HG03025 (cell line): ENCODE results near the gene POC1B.

Experiments
- ATAC-seq: cut with Tn5 transposase; IDR thresholded peaks from one replicate; pipeline ENCODE4 v1.9.1; 2021; ENCODE audit warnings: mild to moderate bottlenecking, moderate library complexity; ENCODE audit not compliant: unreplicated experiment, low FRiP score

The POC1B gene

GRCh38 chr12:89427508-89428156, 98.2 kb downstream of the POC1B start:
- peak; percentile 97 for ATAC-seq

GRCh38 chr12:89424846-89425245, 101.0 kb downstream of the POC1B start:
- no peak for ATAC-seq

DNA sequence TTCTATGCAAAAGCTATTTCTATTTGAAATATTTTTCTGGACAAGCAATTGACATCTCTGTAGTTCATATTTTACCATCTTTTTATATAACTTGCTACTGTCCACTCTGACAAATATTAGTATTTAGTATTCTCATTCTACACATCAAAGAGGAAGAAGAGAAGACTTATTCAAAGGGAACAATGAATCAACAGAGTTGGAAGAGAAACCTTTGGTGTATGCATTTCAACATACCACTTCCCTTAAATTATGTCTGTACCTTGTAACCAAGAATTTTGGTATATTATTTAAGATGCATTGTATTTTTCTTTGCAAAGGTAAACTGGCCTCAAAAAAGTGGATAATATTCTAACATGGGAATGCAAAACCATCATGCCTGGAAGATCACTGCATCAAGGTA, 101.5 kb downstream of the POC1B start:
- no peak for ATAC-seq

DNA sequence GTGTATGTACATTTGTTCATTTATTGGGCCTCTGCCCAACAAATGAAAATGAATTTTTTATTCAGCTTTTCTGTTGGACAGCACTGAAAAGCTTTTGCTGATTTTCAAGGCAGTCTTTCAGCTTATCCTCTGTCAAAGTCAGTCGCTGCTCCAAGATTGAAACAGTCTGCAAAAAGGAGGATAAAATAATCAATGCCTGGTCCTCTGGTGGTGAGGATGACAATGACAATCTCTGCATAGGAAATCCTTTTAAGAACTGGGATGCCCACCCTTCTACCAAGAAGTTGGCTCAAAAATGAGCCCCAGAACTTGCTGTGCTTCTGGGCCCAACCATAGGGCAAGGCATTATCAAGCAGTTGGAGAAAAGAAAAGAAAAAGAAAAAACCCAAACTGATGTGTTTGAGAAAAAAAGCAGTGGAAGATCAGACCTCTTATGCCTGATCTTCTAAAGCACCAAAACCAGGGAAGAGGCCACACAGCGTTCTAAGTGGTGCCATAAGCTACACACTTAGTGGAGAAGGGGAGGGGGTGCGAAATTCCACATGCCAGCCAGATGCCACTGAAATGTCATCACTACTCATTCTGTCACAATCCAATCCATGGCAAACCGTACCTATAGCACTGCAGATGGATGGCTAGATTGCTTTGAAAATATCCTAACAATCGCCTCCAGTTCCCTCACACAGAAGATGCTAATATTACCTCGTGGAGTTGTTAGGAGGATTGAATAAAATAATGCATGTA, 104.6 kb downstream of the POC1B start:
- no peak for ATAC-seq

DNA sequence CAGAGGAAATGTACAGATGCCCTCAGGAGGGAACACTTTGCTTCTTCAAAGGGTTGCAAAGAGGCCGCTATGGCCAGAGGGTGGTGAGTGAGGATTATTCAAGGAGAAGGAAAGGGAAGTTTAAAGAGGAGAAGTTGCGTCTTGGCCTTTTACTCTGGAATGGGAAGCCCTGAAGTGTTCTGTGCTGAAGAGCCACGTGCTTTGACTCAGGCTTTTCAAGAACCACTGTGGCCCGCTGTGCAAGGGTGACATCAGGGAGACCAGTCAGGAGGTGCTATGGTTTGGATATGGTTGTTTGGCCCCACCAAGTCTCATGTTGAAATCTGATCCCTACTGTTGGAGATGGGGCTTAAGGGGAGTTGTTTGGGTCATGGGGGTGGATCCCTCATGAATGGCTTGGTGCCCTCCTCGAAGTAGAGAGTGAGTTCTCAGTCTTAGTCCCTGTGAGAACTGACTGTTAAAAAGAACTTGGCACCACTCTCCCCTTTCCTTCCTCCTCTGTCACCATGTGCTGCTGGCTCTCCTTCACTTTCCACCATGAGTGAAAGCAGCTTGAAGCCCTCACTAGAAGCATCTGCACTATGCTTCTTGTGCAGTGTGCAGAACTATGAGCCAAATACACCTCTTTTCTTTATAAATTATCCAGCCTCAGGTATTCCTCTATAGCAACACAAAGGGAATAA, 107.5 kb downstream of the POC1B start:
- ATAC-seq: no peak

- no peak for ATAC-seq
Measured at GRCh38 chr12:89417246-89417977, 108.4 kb downstream of the POC1B start.

- no peak for ATAC-seq
Measured at GRCh38 chr12:89416049-89416792, 109.6 kb downstream of the POC1B start.

- ATAC-seq: no peak
Measured at GRCh38 chr12:89414851-89415250, 111.0 kb downstream of the POC1B start.

DNA sequence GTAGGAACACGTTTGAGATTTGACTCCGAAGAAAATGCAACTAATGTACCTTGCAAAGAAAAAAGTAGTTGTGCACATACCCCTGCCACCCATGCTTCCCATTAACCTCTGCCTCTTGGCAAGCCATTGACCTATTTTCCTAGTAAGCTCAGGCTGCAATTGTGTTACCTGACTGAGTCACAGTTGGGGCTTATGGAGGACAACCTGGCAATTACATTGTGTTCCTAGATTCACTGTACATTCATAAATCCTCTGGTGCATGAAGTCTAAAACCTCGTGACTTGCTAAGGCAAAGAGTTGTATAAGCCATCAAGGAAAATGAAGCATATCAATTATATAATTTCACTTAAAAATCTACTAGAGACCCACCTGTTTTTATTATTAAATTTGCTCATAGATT, 111.5 kb downstream of the POC1B start:
- ATAC-seq: no peak

GRCh38 chr12:89413234-89413633, 112.6 kb downstream of the POC1B start:
- ATAC-seq: no peak

- ATAC-seq: no peak
Measured at GRCh38 chr12:89412665-89413064, 113.2 kb downstream of the POC1B start.

DNA sequence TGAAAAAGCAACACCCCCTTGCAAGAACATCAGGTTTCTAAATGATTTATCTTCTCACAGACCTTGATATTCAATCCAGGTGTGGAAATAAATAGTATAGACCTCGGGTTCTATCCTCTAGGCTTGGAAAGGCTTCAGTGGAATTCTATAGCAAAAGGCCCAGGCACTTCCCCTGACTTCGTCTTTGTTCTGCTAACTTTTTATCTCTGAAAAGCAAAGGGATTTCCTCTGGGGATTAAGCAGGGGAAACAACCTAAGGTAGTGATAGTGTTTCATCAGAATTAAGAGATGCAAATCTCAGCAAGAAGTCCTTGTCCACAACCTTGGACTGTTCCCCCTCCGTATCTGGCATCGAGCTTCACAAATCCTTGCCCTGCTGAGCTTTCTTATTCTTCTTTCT, 114.0 kb downstream of the POC1B start:
- ATAC-seq: no peak

- ATAC-seq: no peak
Measured at GRCh38 chr12:89411234-89411633, 114.6 kb downstream of the POC1B start.

- no peak for ATAC-seq
Measured at GRCh38 chr12:89405626-89406345, 120.1 kb downstream of the POC1B start.

- ATAC-seq: no peak
Measured at GRCh38 chr12:89401433-89402058, 124.3 kb downstream of the POC1B start.

DNA sequence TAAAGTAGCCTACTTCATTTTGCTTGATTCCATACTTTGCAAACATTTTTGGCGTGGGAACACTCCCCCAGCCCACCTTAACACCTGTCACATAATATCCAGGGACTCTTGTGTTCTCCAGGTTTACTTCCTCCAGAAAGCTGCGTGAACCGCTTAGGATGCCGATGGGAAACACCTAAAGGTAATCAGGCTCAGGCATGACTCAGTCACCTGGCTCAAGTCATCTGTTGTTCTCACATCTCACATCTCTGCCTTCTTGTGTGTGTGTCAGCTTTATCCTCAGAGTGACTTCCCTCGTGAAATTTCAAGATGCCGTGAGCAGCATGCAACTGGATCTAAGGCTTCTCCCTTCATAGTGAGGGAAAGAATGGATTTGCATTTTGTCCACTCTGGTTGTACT, 125.4 kb downstream of the POC1B start:
- no peak for ATAC-seq

DNA sequence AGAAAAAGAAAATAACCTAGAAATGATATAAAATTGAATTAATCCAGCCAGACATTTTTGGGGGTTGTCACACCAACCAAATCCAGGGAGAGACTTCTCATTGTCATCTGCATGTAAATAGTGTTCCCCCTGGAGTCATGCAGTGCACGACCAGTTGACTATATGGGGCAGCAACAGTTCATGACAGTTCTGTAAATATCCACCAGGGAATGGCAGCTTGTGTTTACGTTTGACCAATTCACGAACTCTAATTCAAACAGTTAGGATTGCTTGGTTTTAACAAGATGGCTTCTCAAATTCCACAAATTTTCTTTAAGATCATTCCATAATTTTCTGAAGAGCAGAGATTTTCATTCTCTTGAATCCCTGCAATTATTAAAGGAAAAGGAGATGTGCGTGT, 130.1 kb downstream of the POC1B start:
- ATAC-seq: no peak

DNA sequence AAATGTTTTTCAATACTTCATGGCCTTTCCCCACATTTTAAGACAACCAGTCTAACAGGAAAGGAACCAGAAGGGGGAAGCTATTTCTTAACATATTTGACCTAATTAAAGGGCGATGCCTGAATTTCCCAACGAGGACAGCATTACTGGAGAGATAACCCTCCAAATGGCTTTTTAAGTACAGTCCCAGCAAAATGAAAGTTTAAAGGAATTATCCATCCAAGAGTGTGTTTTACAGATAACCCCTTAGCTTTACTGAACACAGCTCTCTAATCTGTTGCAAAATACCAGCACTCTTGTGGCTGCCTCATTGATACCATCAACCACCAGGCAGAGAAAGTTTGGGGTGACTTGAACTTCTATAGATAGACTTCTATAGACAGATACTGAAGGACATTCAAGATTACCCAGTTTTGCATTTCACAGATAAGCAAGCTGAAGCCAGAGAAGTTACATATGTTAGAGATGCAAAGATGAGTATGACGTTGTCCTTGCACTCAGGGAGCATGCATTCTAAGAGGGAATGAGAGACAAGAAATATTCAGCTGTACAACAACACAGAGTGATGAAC, 132.2 kb downstream of the POC1B start:
- ATAC-seq: no peak

- ATAC-seq: no peak
Measured at GRCh38 chr12:89392391-89392790, 133.5 kb downstream of the POC1B start.
